Heart left ventricle (tissue), 13 donors: ENCODE data around the gene ST3GAL4.
"Not testable (repeated sequence)": the region's sequence is repeated elsewhere in the genome, so short reads cannot be mapped to it uniquely, and the experiment has no call there.

Experiments
- CTCF ChIP-seq, 12 donors: fragments of 200-600 bp; sonication (generic) in 4 of 12; IDR thresholded peaks; one replicate each; pipeline versions ENCODE4 v1.5.0 to v1.8.0; 2018 to 2022; ENCODE audit warnings: antibody characterized with exemption in 12 of 12, mild to moderate bottlenecking in 5 of 12
- POLR2A ChIP-seq, 2 donors: fragments of 450-650 bp; IDR thresholded peaks; one replicate each; pipeline ENCODE4 v1.6.1; 2017; ENCODE audit warnings: antibody characterized with exemption in 2 of 2, mild to moderate bottlenecking in 2 of 2, moderate library complexity in 2 of 2
- donor health status: ischemic (EF 13 %, LVEDD 7.1; RV severe dilation, severe dysfunction).
- donor health status: DM: no; HTN: yes; CAD: no.
- donor health status: DM: no; HTN: no; CAD: no.
- donor health status: ischemic (EF 25% LVEDD 6.9; RV normal size, moderate dysfunction).
- donor health status: ischemic (EF 25% LVEDD 5.7; RV mildly dilated, moderate dysfunction).
- donor health status: ischemic (EF 35%, LVEDD 5.7; RV mildly dilated, moderate dysfunction).
- donor health status: nonischemic (EF 11% LVEDD 7.7; RV severe dilation, severe dysfunction).
- donor health status: DM: yes; HTN: yes; CAD: no.
- donor health status: PGD.
- donor health status: ischemic (EF 29% LVEDD 5.4; RV normal size, mild dysfunction).
- donor health status: nonischemic (EF 23%, LVEDD 6.1; RV moderate dilation, normal function).

- TF ChIP-seq CTCF, POLR2A (IDR thresholded peaks at IDR 0.05): not testable (repeated sequence)
These were observed 19.2 kb downstream of the ST3GAL4 start for GRCh38 chr11:126374562-126375300.
